Activated naive CD4-positive, alpha-beta T cell treated with Interleukin-2 at 50 U/mL for 16 hours (primary cell): Measurements from ENCODE around the gene KCTD5.

Experiments
- DNase-seq: peaks from one replicate; pipeline ENCODE4 v3.0.0-alpha.2; 2020

Gene KCTD5

GRCh38 chr16:2710711-2711231 is 28.4 kb downstream of the KCTD5 start:
- DNase-seq, result no peak

DNA sequence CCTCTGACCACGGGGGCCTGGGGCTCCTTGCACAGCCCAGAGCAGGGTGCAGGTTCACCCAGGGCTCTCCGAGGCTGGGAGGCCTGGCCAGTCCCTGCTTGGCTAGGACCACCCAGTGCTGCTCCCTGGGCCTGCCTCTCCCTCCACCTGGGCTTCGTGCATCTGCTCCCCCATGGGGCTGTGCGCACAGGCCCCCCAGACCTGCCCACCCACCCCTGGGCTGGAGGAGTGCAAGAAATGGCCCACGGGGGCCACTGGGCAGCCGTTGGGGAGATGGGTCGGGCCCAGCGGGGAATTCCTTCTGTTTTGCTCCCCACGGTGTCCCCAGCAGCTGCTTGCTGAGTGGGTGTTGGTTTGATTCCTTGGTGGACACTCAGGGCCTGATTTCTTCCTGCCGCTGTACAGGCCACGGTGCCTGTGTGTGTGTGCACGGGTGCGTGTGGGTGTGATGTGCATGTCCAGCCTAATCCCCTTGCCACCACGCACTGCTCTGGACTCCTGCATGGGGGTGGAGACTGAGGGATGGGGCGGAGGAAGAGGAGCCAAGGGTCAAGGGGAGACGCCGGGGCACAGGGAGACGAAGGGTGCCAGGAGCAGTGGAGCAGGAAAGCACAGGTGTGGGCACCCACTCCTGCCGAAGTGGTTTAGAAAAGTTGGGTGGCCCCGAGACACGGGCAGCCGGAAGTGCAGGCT is 29.2 kb downstream of the KCTD5 start:
- no peak for DNase-seq

GRCh38 chr16:2712063-2712441 is 29.7 kb downstream of the KCTD5 start:
- no peak for DNase-seq

- DNase-seq, result no peak
These were observed 30.2 kb downstream of the KCTD5 start for GRCh38 chr16:2712546-2712945.

DNA sequence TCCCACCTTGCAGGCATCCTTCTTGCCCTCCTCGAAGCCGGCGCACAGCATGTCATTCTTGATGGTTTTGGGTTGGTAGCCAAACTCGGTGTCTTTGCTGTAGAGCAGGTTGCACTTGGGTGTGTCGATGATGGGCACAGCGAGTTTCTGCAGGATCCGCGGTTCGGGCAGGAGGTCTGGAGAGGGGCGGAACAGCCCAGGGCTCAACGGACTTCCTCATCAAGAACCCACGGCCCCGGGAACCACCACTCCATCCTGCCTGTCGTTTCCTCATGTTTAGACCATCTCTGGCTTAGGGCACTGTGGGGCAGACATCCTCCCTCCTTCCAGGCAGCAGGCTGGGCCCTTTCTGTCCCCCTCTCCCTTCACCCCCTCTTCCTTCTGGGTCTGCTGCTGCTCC is 31.2 kb downstream of the KCTD5 start:
- no peak for DNase-seq

GRCh38 chr16:2713985-2714774 is 31.9 kb downstream of the KCTD5 start:
- DNase-seq, result no peak

DNA sequence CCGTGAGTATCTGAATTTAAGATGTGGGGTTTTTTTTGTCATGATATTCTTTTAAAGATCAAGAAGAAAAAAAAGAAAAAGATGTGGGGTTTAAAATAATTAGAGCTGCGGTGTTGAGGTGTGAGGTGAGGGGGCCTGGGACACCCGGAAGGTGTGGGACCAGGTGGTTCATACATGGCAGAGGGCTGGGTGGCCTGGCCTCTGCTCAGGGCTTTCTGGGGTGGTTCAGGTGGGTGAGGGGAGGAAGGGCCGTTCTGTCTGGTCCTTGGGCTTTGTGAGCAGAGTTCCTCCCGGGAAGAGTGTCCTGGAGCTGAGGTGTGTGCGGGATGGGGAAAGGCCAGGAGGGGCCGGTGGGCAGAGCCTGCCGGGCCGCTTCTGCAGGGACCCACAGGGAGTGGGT is 32.7 kb downstream of the KCTD5 start:
- DNase-seq, result no peak

GRCh38 chr16:2715519-2715918 is 33.2 kb downstream of the KCTD5 start:
- DNase-seq, result peak; percentile 83

- no peak for DNase-seq
These were observed 33.9 kb downstream of the KCTD5 start for GRCh38 chr16:2715966-2716885.

DNA sequence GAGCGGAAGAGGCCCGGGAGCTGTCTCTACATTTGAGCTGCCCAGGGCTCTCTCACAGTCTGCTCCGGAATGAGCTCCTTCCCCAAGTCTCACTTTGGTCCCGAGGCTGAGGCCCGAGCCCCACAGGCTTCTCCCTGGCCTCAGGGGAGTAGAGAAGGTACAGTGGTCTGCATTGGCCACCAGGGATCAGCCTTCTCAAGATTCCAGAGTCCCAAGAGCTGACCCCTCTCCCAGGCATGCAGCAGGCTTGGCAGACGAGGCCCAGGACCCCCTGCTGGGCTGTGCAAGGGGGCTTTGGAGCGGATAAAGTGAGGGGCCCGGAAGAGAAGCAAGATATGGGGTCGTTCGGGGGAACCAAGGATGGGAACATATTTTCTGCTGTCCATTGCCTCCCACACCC is 34.6 kb downstream of the KCTD5 start:
- DNase-seq, result no peak

- DNase-seq, result no peak
These were observed 35.3 kb downstream of the KCTD5 start for GRCh38 chr16:2717383-2718263.

- DNase-seq, result no peak
These were observed 37.2 kb downstream of the KCTD5 start for GRCh38 chr16:2719328-2720063.

GRCh38 chr16:2720064-2720457 is 37.7 kb downstream of the KCTD5 start, which contains the start of gene PRSS27:
Gene PRSS27, minus strand, starts transcription at chr16:2720224. Its CDS starts 64 bp downstream, at chr16:2720160.
- no peak for DNase-seq

- DNase-seq, result peak; percentile 88
These were observed 38.7 kb downstream of the KCTD5 start for GRCh38 chr16:2720719-2721633.

- DNase-seq, result peak; percentile 7
These were observed 39.4 kb downstream of the KCTD5 start for GRCh38 chr16:2721634-2722173.

GRCh38 chr16:2724088-2724676 is 41.9 kb downstream of the KCTD5 start:
- no peak for DNase-seq

- no peak for DNase-seq
These were observed 42.6 kb downstream of the KCTD5 start for GRCh38 chr16:2724816-2725348.

GRCh38 chr16:2726923-2727322 is 44.6 kb downstream of the KCTD5 start:
- no peak for DNase-seq

DNA sequence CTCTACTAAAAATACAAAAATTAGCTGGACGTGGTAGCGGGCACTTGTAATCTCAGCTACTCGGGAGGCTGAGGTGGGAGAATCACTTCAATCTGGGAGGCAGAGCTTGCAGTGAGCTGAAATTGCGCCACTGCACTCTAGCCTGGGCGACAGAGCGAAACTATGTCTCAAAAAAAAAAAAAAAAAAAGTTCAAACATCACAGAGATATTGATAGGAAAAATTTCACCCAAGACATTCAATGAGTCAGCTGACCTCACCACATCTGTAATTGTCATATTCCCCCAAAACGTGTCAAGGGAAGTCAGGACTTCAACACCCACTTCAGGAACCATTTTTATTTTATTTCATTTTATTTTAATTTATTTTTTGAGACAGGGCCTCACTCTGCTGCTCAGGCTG is 45.7 kb downstream of the KCTD5 start:
- DNase-seq, result no peak
